Progenitor cell of endocrine pancreas (in vitro differentiated cells): Measurements from ENCODE around the gene RACK1. TPM values are rescaled to one million over a fixed set of nuclear protein-coding genes. Genes with fewer than 3 reads are reported as not detected.

Experiments
- DNase-seq: peaks from one replicate; pipeline ENCODE4 v3.0.0; 2021; ENCODE audit warnings: low spot score; ENCODE audit not compliant: unreplicated experiment
- H3K27ac Mint-ChIP-seq: 2 replicates; pipeline ENCODE4 v1.8.0; 2021; ENCODE audit warnings: mild to moderate bottlenecking, moderate library complexity, mixed read lengths
- H3K27me3 Mint-ChIP-seq: 2 replicates; pipeline ENCODE4 v1.8.0; 2021; ENCODE audit warnings: mixed read lengths
- H3K36me3 Mint-ChIP-seq: 2 replicates; pipeline ENCODE4 v1.8.0; 2022; ENCODE audit warnings: mixed read lengths; ENCODE audit not compliant: insufficient read depth
- H3K4me1 Mint-ChIP-seq: 2 replicates; pipeline ENCODE4 v1.8.0; 2021; ENCODE audit warnings: low read depth, mixed read lengths
- H3K4me3 Mint-ChIP-seq: 2 replicates; pipeline ENCODE4 v1.8.0; 2021; ENCODE audit warnings: low read depth, mild to moderate bottlenecking, moderate library complexity, mixed read lengths
- H3K9me3 Mint-ChIP-seq: 2 replicates; pipeline ENCODE4 v1.8.0; 2021; ENCODE audit warnings: low read depth, mixed read lengths
- total RNA-seq: library from RNA; stranded (reverse); gene quantifications from 2 replicates; pipeline ENCODE4 v1.2.1, GENCODE V29; 2021
- TF ChIP-seq, protein P1 (sequence below): fragments of 200-600 bp; sonication (generic); IDR thresholded peaks from one replicate; pipeline ENCODE4 v1.5.0; 2021; ENCODE audit warnings: antibody characterized with exemption, mild to moderate bottlenecking; ENCODE audit not compliant: unreplicated experiment

RACK1 gene
- total RNA-seq, 1 donor from 2014 or later, result 1,855 TPM

GRCh38 chr5:181255276-181255675 is 11.6 kb upstream of the RACK1 start:
- no peak overlapping the region for H3K4me3 Mint-ChIP-seq
- H3K36me3 Mint-ChIP-seq, result peaks cover 13% of the 10 kb centered on the region
- H3K27ac Mint-ChIP-seq, result no peak overlapping the region
- H3K9me3 Mint-ChIP-seq, result no peaks in the 10 kb centered on the region
- DNase-seq, result no peak
- TF ChIP-seq, protein P1, sequence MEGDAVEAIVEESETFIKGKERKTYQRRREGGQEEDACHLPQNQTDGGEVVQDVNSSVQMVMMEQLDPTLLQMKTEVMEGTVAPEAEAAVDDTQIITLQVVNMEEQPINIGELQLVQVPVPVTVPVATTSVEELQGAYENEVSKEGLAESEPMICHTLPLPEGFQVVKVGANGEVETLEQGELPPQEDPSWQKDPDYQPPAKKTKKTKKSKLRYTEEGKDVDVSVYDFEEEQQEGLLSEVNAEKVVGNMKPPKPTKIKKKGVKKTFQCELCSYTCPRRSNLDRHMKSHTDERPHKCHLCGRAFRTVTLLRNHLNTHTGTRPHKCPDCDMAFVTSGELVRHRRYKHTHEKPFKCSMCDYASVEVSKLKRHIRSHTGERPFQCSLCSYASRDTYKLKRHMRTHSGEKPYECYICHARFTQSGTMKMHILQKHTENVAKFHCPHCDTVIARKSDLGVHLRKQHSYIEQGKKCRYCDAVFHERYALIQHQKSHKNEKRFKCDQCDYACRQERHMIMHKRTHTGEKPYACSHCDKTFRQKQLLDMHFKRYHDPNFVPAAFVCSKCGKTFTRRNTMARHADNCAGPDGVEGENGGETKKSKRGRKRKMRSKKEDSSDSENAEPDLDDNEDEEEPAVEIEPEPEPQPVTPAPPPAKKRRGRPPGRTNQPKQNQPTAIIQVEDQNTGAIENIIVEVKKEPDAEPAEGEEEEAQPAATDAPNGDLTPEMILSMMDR, result no peak
- H3K4me1 Mint-ChIP-seq, result peaks cover 21% of the 10 kb centered on the region
- H3K27me3 Mint-ChIP-seq, result no peaks in the 10 kb centered on the region

DNA sequence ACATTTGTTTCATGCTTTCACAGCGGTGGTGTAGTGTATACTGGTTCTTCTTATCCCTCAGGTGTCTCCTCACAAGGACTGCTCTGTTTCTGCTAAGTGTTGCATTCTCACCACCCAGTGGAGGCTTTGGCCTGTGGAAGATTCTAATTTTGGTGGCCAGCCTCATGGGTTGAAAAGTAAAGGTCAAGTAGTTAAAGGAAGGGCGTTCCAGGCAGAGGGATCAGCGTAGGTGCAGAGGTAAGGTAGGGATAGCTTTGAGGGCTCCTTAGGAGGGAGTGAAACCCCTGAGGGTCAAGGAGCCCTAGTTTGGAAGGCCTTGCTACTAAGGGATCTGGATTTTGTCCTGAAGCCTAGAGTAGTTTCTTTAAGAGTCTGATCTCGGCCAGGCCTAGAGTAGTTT is 4.6 kb upstream of the RACK1 start:
- H3K36me3 Mint-ChIP-seq, result peaks cover 6% of the 10 kb centered on the region
- H3K27ac Mint-ChIP-seq, result peak overlapping the region; percentile 97

DNA sequence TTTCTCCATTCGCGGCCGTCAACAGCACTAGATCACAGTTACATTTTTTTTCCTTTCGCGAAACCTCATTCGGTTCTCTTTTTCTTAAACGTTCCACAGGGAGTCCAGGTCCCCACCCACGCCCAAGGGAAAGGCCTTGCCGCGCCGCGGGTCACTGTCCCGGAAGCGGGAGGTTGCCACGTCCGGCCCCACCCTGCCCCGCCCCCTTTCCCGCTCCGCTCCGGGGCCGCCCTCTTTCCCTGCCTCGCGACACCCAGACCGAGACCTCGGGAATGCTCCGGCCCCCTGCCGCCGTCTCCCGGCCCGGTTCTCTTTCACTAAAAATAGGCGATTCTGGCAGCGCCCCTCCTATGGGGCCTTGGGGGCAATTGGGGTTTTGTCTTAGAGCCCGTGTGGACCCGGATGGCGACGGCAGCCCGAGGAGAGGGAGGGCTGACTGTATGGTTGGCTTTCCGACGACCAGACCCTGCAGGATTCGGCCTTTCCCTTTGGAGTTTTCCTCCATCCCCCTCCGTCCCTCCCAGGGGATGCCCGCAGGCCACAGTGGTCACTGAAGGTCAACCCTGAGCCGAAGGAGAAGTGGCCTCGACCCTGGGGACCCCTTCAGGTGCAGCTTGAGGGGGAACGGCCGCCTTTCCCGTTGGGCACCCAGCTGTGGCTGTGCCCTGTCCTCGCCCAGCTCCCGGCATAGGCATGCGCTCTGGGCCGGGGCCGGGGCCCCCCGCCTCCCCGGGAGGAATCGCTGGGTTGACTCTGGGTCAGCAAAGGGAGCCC is 2.8 kb upstream of the RACK1 start:
- TF ChIP-seq, protein P1, result peak; percentile 5
- H3K4me3 Mint-ChIP-seq, result peak overlapping the region; percentile 92
- H3K4me1 Mint-ChIP-seq, result peaks cover 44% of the 10 kb centered on the region
- no peaks in the 10 kb centered on the region for H3K9me3 Mint-ChIP-seq
- peak; percentile 72 for DNase-seq
- peaks cover 17% of the 10 kb centered on the region for H3K36me3 Mint-ChIP-seq
- H3K27ac Mint-ChIP-seq, result peak overlapping the region; percentile 97
- H3K27me3 Mint-ChIP-seq, result no peaks in the 10 kb centered on the region

More for the DNA sequence above, 4.6 kb upstream of the RACK1 start:
- no peaks in the 10 kb centered on the region for H3K27me3 Mint-ChIP-seq
- no peak for DNase-seq
- peak overlapping the region; percentile 92 for H3K4me3 Mint-ChIP-seq
- no peaks in the 10 kb centered on the region for H3K9me3 Mint-ChIP-seq
- peaks cover 29% of the 10 kb centered on the region for H3K4me1 Mint-ChIP-seq
- TF ChIP-seq, protein P1, result no peak

DNA sequence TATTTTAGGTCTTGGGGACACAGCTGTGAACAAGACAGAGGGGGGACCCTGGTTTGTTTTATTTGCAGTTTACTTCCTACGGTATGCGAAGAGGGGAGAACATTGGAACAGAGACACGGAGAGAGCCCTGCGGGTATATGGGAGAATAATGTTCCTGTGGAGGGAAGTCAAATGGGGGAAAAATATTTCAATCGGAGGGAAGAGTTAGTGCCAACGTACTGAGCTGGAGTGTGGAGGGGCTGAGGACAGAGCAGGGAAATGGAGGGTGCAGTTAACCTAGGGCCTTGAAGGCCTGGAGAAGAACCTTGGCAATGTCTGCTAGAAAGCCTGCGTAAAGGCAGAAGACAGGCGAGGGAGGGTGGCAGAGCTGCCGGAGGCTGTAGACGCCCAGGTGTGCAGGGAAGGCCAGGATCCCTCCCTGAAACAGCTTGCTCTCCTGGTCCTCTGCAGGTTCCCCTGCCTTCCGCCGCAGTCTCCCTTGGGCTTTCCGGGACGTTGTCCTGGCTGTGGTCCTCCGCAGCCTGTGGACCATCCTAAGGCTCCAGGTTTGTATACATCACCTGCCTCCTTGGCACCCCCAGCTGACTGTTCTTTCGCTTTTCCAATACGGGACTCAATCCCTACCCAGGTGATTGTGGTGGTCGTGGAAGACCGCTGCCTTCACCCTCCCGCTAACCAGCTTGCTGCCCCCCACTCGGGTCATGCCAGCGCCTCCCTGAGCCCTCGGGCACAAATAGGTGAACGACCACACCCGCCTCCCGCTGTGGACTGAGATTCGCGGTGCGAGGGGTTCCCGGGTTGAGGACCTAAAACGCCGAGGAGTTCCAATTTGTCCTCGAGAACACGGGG is 1.9 kb upstream of the RACK1 start:
- Mint-ChIP-seq H3K4me1 (peaks cover 47% of the 10 kb centered on the region), H3K27me3 (no peaks in the 10 kb centered on the region), H3K4me3 (peak overlapping the region; percentile 92), H3K27ac (peak overlapping the region; percentile 97), H3K9me3 (no peaks in the 10 kb centered on the region), H3K36me3 (peaks cover 17% of the 10 kb centered on the region)
- TF ChIP-seq, protein P1, result no peak
- no peak for DNase-seq

GRCh38 chr5:181243018-181243563 is 615 bp downstream of the RACK1 start:
- Mint-ChIP-seq H3K27me3 (no peaks in the 10 kb centered on the region), H3K4me1 (peaks cover 38% of the 10 kb centered on the region), H3K4me3 (peak overlapping the region; percentile 100), H3K27ac (peak overlapping the region; percentile 100), H3K36me3 (peaks cover 26% of the 10 kb centered on the region), H3K9me3 (no peaks in the 10 kb centered on the region)
- TF ChIP-seq, protein P1, result no peak
- DNase-seq, result no peak
